Articular chondrocyte of knee joint (primary cell): Measurements from ENCODE around the gene SOBP. TPM values are rescaled to one million over a fixed set of nuclear protein-coding genes. Genes with fewer than 3 reads are reported as not detected.

Experiments used
- total RNA-seq: library from RNA; depleted of rRNA; stranded (reverse); fragments of >200 nt; gene quantifications from 2 replicates; pipeline ENCODE4 v1.2.3, GENCODE V29; 2012

The SOBP gene, protein sequence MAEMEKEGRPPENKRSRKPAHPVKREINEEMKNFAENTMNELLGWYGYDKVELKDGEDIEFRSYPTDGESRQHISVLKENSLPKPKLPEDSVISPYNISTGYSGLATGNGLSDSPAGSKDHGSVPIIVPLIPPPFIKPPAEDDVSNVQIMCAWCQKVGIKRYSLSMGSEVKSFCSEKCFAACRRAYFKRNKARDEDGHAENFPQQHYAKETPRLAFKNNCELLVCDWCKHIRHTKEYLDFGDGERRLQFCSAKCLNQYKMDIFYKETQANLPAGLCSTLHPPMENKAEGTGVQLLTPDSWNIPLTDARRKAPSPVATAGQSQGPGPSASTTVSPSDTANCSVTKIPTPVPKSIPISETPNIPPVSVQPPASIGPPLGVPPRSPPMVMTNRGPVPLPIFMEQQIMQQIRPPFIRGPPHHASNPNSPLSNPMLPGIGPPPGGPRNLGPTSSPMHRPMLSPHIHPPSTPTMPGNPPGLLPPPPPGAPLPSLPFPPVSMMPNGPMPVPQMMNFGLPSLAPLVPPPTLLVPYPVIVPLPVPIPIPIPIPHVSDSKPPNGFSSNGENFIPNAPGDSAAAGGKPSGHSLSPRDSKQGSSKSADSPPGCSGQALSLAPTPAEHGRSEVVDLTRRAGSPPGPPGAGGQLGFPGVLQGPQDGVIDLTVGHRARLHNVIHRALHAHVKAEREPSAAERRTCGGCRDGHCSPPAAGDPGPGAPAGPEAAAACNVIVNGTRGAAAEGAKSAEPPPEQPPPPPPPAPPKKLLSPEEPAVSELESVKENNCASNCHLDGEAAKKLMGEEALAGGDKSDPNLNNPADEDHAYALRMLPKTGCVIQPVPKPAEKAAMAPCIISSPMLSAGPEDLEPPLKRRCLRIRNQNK
- total RNA-seq: 9.9 and 10.4 TPM in 2 replicates

DNA sequence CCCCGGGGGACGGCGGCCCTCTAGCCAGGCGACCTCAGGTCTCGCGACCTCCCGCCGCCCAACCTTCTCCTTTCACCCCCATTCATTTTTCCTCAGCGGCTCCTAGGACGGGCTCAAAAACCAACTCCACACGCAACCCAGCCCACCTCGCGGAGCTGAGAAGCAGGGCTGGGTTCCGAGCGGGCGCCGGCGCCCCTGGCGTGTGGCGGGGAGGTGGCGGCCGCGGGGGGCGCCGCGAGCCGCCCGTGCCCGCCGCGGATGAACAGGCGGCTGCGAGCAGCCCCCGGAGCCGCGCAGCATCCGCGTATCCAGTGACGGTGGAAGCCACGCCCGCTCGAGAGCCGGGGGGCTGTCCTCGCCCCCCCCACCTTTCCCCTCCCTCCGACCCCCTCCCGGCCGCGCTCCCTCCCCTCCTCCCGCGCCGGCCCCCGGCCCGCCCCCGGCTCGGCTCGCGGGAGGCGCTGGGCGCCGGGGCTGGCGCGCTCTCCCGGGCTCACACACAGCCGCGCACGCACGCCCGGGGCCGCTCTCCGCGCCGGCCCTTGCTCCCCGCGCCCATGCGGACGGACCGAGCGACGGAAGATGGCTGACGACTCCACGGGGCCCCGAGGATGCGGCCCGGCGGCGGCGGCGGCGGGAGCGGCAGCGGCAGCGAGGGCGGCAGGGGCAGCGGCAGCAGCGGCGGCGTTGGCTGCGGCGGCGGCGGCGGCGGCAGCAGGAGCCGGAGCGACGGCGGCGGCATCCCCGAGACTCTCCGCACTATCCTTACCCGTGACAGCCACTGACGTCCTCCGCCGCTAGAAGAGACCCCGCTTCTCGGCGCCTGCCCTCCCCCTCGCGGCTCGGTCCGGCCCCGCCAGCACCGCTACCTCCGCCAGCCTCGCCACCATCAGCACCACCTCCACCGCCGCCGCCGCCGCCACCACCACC, at the start of gene SOBP:
Gene SOBP, plus strand, starts transcription at position 482 of the 930 bp plus-strand sequence. CDS start 500 bp downstream, outside the sequence.

DNA sequence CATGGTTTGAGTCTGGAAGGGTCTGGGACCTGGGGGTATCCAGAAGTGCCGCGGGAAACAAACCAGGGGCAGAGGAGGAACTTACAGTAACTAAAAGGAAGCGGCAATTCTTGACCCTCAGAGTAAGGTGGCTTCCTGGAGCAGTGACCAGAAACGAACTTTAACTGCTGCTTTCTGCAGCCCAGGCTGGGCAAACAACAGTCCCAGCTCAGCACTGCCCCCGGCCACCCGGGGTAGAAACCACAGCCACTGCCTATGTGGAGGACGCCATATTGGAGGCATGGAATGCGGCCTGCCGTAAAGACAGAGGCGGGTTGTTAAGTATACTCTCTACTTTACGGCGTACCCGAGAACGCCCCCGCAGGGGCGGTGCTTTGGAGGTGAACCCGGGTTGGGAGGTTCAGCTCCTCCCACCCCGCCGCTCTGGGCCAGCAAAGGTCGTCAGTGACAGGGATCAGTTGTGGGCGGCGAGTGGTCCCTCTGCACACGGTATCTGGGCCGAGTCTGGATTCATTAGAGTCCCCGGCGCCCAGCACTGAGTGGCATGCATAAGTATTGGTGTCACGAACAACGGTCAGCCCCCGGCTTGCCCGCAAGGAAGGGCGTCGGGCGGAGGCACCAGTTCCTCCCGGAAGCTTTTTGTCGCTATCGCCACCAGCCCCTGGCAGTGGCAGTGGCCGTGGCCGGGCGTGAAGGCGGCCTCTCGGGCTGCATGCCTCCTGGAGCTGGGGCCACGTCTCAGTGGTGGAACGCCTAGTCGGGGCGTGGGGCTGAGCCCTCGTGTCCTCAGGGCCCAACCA, 30.4 kb upstream of the SOBP start, which contains the start of gene PDSS2:
Gene PDSS2, minus strand, starts transcription at position 282 of the 800 bp plus-strand sequence. Its CDS starts 279 bp downstream, at position 3.

Other genes starting within 250 kb of the SOBP start
- 13.3 and 14.0 TPM in 2 replicates for gene PDSS2, start 30.6 kb upstream of the SOBP start, total RNA-seq